Measurements from ENCODE around the gene AMELX.

The AMELX gene

DNA sequence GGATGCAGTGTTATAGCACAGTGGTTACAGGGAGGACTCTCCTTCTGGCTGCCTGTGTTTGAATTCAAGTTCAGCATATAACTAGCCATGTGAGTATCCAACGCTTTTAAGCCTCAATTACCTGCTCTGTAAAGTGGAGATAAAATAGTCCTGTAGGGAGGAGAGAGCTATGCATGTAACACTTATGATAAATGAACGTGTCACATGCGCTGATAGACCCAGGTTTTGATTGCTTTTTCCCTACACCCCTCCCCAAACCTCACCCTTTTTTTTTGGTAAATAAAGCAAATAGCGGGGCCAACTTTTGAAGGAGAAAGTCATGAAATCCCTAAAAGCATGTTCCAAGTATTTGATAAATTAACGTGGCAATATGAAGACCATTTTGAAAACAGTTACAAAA lies 20.4 kb upstream of the AMELX start:
- no peak overlapping the region for H3K27ac ChIP-seq
- TF ChIP-seq ZFX (IDR thresholded peaks at IDR 0.05), result no peak
- TF ChIP-seq, protein P1, sequence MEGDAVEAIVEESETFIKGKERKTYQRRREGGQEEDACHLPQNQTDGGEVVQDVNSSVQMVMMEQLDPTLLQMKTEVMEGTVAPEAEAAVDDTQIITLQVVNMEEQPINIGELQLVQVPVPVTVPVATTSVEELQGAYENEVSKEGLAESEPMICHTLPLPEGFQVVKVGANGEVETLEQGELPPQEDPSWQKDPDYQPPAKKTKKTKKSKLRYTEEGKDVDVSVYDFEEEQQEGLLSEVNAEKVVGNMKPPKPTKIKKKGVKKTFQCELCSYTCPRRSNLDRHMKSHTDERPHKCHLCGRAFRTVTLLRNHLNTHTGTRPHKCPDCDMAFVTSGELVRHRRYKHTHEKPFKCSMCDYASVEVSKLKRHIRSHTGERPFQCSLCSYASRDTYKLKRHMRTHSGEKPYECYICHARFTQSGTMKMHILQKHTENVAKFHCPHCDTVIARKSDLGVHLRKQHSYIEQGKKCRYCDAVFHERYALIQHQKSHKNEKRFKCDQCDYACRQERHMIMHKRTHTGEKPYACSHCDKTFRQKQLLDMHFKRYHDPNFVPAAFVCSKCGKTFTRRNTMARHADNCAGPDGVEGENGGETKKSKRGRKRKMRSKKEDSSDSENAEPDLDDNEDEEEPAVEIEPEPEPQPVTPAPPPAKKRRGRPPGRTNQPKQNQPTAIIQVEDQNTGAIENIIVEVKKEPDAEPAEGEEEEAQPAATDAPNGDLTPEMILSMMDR (conservative IDR thresholded peaks at IDR 0.05), result no peak

DNA sequence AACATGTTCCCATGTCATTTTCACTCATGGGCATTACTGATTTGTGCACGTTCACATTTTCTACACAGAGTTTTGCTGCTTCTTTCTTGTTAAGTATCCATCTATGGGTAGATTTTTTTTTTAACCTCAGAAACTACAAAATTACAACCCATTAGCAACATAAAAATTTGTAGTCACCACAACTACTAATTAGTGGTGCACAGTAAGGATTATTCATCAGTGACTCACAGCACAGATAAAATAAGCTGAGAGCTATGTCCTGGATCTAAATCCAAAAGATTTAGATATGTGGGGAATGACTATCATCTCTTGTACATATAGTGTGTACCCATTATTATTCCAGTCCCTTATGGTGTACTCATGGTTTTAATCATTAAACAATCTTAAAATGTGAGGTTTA lies 19.7 kb upstream of the AMELX start:
- no peak overlapping the region for H3K27ac ChIP-seq
- TF ChIP-seq ZFX (IDR thresholded peaks at IDR 0.05), result no peak
- TF ChIP-seq, protein P1 (conservative IDR thresholded peaks at IDR 0.05), result no peak

DNA sequence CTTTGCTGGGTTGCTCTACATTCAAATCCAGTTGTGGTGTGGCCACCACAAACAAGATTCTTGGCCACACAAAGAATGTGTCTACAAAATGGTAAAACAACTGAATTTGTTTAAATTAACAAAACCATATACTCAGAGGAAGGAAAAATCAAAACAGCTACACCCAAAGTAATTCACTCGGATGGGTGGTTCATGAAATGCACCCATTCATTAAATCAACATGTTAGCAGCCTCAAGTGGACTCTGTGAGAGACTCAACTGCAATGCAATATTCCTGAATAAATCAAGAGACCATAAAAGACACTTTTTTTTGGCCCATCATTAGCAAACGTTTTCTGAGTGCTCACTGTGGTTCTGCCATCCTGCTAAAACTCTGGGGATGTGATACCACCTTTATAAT lies 11.2 kb upstream of the AMELX start:
- no peak for TF ChIP-seq ZFX (IDR thresholded peaks at IDR 0.05)
- TF ChIP-seq, protein P1 (conservative IDR thresholded peaks at IDR 0.05), result no peak
- H3K27ac ChIP-seq, result no peak overlapping the region

DNA sequence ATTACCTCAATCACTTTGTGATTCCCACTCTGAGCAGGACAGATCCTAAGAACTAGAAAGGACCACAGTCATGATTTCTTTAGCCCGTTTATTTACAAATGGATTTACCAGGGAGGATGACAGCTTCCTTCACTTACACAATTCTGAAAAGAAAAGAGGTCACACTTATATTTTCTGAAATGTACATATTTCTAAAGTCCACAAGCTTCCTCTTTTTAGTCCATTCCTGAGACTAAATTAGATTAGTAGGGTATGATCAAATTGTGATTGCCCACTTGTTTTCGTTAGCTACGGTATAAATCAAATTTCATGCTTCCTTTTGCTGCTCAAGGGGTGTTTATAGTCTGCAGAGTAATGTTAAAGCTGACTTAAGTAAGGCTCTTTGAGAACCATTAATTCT lies 7.6 kb upstream of the AMELX start:
- H3K27ac ChIP-seq, result no peak overlapping the region
- TF ChIP-seq, protein P1 (conservative IDR thresholded peaks at IDR 0.05), result no peak
- TF ChIP-seq ZFX (IDR thresholded peaks at IDR 0.05), result no peak

DNA sequence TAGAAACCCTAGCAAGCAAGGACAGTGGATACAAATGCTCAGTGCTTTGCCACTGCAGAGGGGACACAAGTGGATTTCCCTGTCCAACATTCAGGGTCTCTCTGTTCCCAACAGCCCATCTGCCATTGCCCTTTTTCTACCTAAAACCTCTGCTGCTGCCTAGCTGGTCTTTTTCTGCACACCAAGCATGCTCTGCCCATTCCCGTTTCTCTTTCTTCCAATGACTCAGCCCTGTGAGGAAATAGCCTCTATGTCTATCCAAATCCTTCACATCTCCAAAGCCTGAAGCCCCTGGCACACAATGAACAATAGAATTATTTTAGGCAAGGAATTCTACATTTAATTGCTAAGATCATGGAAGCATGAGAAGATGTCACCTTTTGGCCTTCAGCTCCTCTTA lies 5.7 kb upstream of the AMELX start:
- H3K27ac ChIP-seq, result no peak overlapping the region
- TF ChIP-seq, protein P1 (conservative IDR thresholded peaks at IDR 0.05), result no peak
- TF ChIP-seq ZFX (IDR thresholded peaks at IDR 0.05), result no peak

DNA sequence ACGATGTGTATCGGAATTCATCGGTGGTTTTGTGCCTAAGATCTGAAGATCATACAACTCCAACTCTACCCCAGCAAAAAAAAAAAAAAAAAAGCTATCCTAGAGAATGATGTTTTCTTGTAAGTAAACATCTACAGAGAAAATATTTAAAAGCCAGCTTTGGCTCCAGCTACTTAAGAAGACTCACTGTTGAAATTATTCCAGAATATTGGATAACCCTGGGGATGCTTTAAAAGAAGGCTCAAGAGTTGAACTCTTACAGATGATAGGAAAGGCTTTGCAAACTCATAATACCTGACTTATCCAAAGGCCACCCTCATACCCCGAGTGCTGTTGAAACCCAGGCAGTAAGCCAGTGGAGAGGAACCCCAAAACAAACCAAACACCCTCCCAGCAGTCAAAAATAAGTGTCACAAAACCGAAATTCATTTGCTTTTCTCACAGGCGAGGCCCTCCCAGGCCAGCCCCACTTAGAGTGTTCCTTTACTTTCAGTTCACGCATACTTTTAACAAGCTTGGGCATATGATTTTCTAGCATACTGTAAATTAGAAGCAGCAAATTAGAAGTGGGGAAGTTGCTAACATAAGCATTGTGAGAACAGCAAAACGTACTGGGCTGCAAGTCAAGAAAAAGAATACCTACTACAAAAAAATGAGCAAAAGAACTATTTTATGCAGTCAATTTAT lies 2.7 kb upstream of the AMELX start:
- H3K27ac ChIP-seq, result no peak overlapping the region
- TF ChIP-seq, protein P1 (conservative IDR thresholded peaks at IDR 0.05), result no peak
- TF ChIP-seq ZFX (IDR thresholded peaks at IDR 0.05), result no peak

DNA sequence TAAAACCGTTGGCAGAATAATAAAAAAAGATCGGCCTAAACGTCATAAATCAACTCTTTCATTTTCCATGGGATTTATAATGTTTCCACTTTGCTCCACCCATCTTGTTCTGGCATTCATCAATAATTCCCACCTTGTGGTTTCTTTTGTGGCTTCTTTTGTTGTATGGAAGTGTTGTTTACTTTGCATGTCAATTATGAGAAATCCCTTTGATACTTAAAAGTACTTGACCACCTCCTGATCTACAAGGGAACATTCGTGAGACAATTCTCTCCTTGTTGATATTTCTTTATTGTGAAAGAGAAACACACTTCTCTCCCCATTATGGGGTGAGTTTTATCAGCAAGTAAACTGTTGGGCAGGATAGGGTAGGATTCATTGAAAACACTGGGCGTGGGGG lies 2.8 kb downstream of the AMELX start:
- TF ChIP-seq ZFX (IDR thresholded peaks at IDR 0.05), result no peak
- TF ChIP-seq, protein P1 (conservative IDR thresholded peaks at IDR 0.05), result no peak
- no peak overlapping the region for H3K27ac ChIP-seq

Data from C4-2B (cell line).